ENCODE results near the gene NMRK1.

The NMRK1 gene

DNA sequence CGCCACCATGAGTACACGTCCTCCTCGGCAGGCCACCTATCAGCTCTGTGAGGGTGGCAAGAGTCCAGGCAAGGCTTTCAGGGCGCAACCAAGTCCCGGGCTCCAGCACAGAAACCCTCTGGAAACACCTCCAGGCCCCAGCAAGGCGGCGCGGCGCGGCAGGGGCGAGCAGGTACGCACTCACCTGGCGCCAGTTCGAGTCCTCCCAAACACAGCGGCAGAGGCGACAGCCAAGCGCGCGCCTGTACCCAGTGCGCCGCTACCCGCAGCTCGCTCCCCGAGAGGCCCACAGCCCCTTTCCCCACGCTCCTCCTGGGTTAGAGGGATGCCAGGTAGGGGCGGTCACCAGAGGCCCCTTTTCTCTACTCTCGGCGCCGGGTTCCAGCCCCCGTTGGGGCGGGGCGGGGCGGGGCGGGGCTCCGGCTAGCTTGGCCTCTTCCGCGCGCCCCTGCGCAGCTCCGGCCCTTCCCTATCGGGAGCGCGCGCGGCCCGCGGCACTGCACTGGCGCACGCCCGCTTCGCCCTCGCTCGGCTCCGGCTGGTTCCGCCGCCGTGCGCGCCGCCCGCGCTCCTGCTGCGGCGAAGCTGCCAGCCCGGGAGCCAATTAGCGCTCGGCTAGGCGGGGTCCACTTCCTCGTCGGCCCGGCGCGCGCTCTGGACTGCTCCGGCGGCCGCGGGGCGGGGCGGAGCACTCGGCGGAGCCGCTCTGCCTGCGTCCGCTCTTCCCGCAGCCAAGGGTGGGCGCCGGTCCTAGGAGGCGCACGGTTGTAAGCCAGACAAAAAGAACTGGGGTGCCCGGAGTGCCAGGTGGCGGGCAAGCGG lies at the start of gene NMRK1, which contains the start of gene OSTF1:
Gene NMRK1 (minus strand): TSS at position 332 of the 822 bp plus-strand sequence. CDS start 5,040 bp downstream, outside the sequence.
Gene OSTF1 (plus strand): TSS at position 691 of the 822 bp plus-strand sequence. CDS start 179 bp downstream, outside the sequence.
- DNase-seq (ENCODE audit: low spot score) = peak; percentile 95

DNA sequence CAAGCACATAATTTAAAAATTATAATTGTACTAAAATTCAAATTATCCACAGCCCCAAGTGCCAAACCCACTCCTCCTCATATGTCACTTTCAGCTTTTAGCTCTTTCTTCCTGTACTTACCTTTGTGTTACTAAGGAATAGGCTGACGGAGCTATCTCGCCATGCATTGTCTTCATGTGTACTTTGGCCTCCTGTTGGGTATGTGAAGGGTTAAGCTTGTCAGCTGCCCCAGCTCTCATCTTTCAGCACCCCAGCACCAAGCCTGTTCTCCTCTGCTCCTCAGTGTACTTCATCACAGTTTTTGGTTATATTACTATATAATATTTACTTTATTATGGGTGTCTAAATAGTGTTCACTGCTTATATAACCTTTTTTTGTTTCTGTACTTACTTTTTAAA lies 46.5 kb upstream of the NMRK1 start:
- TF ChIP-seq CTCF (IDR thresholded peaks at IDR 0.05; ENCODE audit: extremely low read depth, missing control alignments) = no peak
- DNase-seq (ENCODE audit: low spot score) = no peak

More for the DNA sequence above, at the start of gene NMRK1, which contains the start of gene OSTF1:
- no peak for TF ChIP-seq CTCF (IDR thresholded peaks at IDR 0.05; ENCODE audit: extremely low read depth, missing control alignments)

DNA sequence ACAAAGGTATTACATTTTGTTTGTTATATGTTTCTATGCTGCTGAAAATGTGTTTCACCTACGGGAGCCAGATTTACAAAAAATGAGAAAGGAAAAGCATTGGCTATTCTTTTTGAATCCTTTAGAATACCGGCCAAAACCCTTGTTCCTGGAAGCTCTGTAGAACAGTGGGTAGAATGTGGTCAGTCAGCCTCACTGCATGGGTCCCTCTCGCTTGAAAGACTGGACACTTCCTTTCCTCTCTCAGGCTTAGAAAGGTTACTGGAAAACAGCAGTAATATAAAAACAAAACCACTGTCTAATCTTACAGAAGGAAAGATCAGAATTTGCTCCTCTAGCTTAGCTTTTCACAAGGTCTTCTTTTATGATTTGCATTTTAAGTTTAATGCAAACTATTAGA lies 45.4 kb upstream of the NMRK1 start:
- no peak for TF ChIP-seq CTCF (IDR thresholded peaks at IDR 0.05; ENCODE audit: extremely low read depth, missing control alignments)
- no peak for DNase-seq (ENCODE audit: low spot score)

DNA sequence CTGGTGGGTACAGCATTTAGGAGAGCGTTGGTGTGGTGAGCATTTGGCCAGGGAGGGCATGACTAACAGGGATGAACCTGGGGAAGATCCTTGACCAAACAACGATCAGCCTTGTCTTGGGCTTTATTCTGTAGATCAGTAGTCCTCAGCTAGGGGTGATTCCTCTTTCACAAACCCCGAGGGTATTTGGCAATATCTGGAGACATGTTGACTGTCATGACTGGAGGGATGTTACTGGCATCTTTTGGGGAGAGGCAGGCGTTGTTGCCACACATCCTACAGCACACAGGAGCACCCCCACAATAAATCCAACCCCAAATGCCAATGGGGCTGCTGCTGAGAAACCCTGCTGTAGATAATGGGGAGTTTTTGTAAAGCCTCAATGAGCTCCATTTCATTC lies 44.3 kb upstream of the NMRK1 start:
- DNase-seq (ENCODE audit: low spot score) = no peak
- TF ChIP-seq CTCF (IDR thresholded peaks at IDR 0.05; ENCODE audit: extremely low read depth, missing control alignments) = no peak

DNA sequence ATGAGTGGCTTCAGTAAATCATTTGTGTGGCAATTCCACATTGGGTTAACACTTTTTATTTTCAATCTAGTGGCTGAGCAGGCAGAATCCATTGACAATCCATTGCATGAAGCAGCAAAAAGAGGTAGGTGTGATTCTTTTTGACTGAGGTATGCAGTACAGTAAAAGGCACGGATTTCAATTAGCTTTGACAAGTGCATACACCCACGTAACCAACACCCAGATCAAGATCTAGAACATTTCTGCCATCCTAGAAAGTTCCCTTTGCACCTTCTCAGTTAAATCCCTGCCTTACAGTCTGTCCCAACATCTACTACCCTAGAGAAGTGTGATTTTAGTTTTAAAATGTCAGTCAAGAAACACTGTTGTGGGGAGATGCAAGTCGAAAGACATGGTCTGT lies 43.7 kb upstream of the NMRK1 start:
- TF ChIP-seq CTCF (IDR thresholded peaks at IDR 0.05; ENCODE audit: extremely low read depth, missing control alignments) = no peak
- DNase-seq (ENCODE audit: low spot score) = no peak

GRCh38 chr9:75130621-75131230 lies 42.8 kb upstream of the NMRK1 start:
- TF ChIP-seq CTCF (IDR thresholded peaks at IDR 0.05; ENCODE audit: extremely low read depth, missing control alignments) = no peak
- no peak for DNase-seq (ENCODE audit: low spot score)

DNA sequence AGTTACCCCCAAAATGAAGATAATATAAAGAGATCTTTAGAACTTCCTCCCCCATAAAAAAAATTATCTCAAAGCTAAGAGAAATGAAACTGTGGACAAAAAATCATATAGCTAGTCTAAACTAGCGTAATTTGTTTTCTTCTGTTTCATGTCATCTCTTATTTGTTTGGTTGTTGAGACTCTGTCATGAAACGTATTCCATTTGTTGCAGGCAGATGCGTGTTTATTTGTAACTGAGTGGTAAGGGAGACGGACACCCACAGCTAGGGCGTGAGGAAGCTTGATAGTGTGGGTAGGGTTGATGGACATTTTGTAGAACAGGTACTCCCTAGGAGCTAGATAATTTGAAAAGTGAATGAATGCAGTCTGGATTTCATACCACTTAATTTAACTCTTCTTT lies 42.2 kb upstream of the NMRK1 start:
- no peak for TF ChIP-seq CTCF (IDR thresholded peaks at IDR 0.05; ENCODE audit: extremely low read depth, missing control alignments)
- DNase-seq (ENCODE audit: low spot score) = no peak

Measured in GM20000 (cell line).